Ovary (tissue), 3 donors: Measurements from ENCODE around the gene PTH1R.
A peak's percentile ranks its signal among the peaks of the same experiment; 100 is the strongest.

Experiments
- EP300 ChIP-seq: sonication (generic); formaldehyde crosslinking; IDR thresholded peaks from one replicate; pipeline ENCODE4 v1.6.1; 2017; ENCODE audit warnings: antibody characterized with exemption
- POLR2A ChIP-seq: fragments of 450-650 bp; IDR thresholded peaks from one replicate; pipeline ENCODE4 v1.6.1; 2017; ENCODE audit warnings: antibody characterized with exemption, mild to moderate bottlenecking, moderate library complexity
- TF ChIP-seq, protein P1 (sequence below), 3 donors: fragments of 450-650 bp in 2 of 3; fragments of 200-600 bp in 1 of 3; IDR thresholded peaks; one replicate each; pipeline versions ENCODE4 v1.5.1 to v1.8.0; 2016 to 2022; ENCODE audit warnings: antibody characterized with exemption in 3 of 3, mild to moderate bottlenecking in 1 of 3
- donor health status: DM: no; HTN: no; CAD: no.

GRCh38 chr3:46907960-46908293 lies 30.4 kb downstream of the PTH1R start:
- TF ChIP-seq, protein P1, sequence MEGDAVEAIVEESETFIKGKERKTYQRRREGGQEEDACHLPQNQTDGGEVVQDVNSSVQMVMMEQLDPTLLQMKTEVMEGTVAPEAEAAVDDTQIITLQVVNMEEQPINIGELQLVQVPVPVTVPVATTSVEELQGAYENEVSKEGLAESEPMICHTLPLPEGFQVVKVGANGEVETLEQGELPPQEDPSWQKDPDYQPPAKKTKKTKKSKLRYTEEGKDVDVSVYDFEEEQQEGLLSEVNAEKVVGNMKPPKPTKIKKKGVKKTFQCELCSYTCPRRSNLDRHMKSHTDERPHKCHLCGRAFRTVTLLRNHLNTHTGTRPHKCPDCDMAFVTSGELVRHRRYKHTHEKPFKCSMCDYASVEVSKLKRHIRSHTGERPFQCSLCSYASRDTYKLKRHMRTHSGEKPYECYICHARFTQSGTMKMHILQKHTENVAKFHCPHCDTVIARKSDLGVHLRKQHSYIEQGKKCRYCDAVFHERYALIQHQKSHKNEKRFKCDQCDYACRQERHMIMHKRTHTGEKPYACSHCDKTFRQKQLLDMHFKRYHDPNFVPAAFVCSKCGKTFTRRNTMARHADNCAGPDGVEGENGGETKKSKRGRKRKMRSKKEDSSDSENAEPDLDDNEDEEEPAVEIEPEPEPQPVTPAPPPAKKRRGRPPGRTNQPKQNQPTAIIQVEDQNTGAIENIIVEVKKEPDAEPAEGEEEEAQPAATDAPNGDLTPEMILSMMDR (IDR thresholded peaks at IDR 0.05), result peak in 1 of 3 donors; percentile 55
- TF ChIP-seq POLR2A (no peak), EP300 (no peak)
